Fibroblast of lung (primary cell): ENCODE data around the gene PPARG. TPM values are rescaled to one million over a fixed set of nuclear protein-coding genes. Genes with fewer than 3 reads are reported as not detected.

ENCODE experiments used
- DNase-seq, 2 donors: peaks; one replicate each; pipeline versions ENCODE4 v3.0.0 to v3.0.0-alpha.2; 2010; ENCODE audit warnings: low read depth in 2 of 2
- H2AFZ ChIP-seq: 2 replicates; pipeline ENCODE4 v1.5.1; 2012; ENCODE audit warnings: low read length, control low read depth, inconsistent platforms
- H3K27ac ChIP-seq: 2 replicates; pipeline ENCODE4 v1.5.1; 2011; ENCODE audit warnings: low read length, control low read depth; ENCODE audit not compliant: insufficient read depth
- H3K27me3 ChIP-seq: 2 replicates; pipeline ENCODE4 v1.5.1; 2011; ENCODE audit warnings: mild to moderate bottlenecking, low read length; ENCODE audit not compliant: control insufficient read depth, insufficient read depth
- H3K36me3 ChIP-seq: 2 replicates; pipeline ENCODE4 v1.5.1; 2011; ENCODE audit warnings: low read length; ENCODE audit not compliant: control insufficient read depth, insufficient read depth
- H3K4me1 ChIP-seq: 2 replicates; pipeline ENCODE4 v1.5.1; 2011; ENCODE audit warnings: low read length; ENCODE audit not compliant: control insufficient read depth, insufficient read depth; ENCODE audit errors: extremely low read depth
- H3K4me2 ChIP-seq: 2 replicates; pipeline ENCODE4 v1.5.1; 2011; ENCODE audit warnings: low read length, control low read depth; ENCODE audit not compliant: insufficient read depth; ENCODE audit errors: extremely low read depth
- H3K4me3 ChIP-seq, 4 experiments: fragments of 200-600 bp in 1 of 4; sonication (generic) in 1 of 4; replicated peaks in 1 of 4; 2 replicates each; pipeline ENCODE4 v1.5.1; 2011 to 2016; ENCODE audit warnings: low read length in 4 of 4, low read depth in 3 of 4, mild to moderate bottlenecking in 3 of 4, control low read depth in 2 of 4, inconsistent platforms in 1 of 4, mixed read lengths in 1 of 4; ENCODE audit not compliant: insufficient read depth in 1 of 4; ENCODE audit errors: control extremely low read depth in 1 of 4
- H3K79me2 ChIP-seq: 2 replicates; pipeline ENCODE4 v1.5.1; 2012; ENCODE audit warnings: mild to moderate bottlenecking, low read length, inconsistent platforms; ENCODE audit not compliant: control insufficient read depth, insufficient read depth
- H3K9ac ChIP-seq: 2 replicates; pipeline ENCODE4 v1.5.1; 2011; ENCODE audit warnings: mild to moderate bottlenecking, low read length, control low read depth; ENCODE audit not compliant: insufficient read depth
- H3K9me3 ChIP-seq: 2 replicates; pipeline ENCODE4 v1.5.1; 2012; ENCODE audit warnings: low read depth, low read length; ENCODE audit not compliant: control insufficient read depth, insufficient read depth
- H4K20me1 ChIP-seq: 2 replicates; pipeline ENCODE4 v1.5.1; 2011; ENCODE audit warnings: low read length; ENCODE audit not compliant: control insufficient read depth, insufficient read depth; ENCODE audit errors: extremely low read depth
- CTCF ChIP-seq, 2 donors: IDR thresholded peaks in 1 of 2; conservative IDR thresholded peaks in 1 of 2; 1 replicate in 1 of 2; 2 replicates in 1 of 2; pipeline ENCODE4 v1.5.1; 2011 to 2012; ENCODE audit warnings: low read length in 2 of 2, control low read depth in 1 of 2, inconsistent platforms in 1 of 2, low read depth in 1 of 2, mild to moderate bottlenecking in 1 of 2
- EZH2 ChIP-seq: IDR thresholded peaks from 2 replicates; pipeline ENCODE4 v1.5.1; 2012; ENCODE audit warnings: low read length, control low read depth, mild to moderate bottlenecking; ENCODE audit errors: missing control alignments
- polyA plus RNA-seq, 2 donors: library from polyadenylated mRNA; depleted of rRNA in 1 of 2; stranded (reverse) in 1 of 2; unstranded in 1 of 2; fragments of >200 nt; gene quantifications; 2 replicates each; pipeline ENCODE4 v1.2.1, GENCODE V29; 2011 to 2012; ENCODE audit warnings: missing spikeins in 1 of 2
- total RNA-seq: library from RNA; depleted of rRNA; stranded (reverse); fragments of >200 nt; gene quantifications from 2 replicates; pipeline ENCODE4 v1.2.1, GENCODE V29; 2014

Gene PPARG
- total and polyA plus RNA-seq, 2 donors (not counting 1 experiment from before 2014, with no cell fraction given) = 32.8 to 42.8 TPM

GRCh38 chr3:12317914-12318313 lies 29.0 kb downstream of the PPARG start:
- Histone ChIP-seq H2AFZ (no peak overlapping the region), H3K4me1 (no peaks in the 10 kb centered on the region), H3K9ac (no peak overlapping the region), H3K9me3 (no peaks in the 10 kb centered on the region), H3K27ac (no peak overlapping the region), H3K4me3 (no peak overlapping the region), H3K4me2 (no peak overlapping the region), H3K79me2 (no peaks in the 10 kb centered on the region), H4K20me1 (no peaks in the 10 kb centered on the region), H3K36me3 (no peaks in the 10 kb centered on the region), H3K27me3 (no peaks in the 10 kb centered on the region)
- DNase-seq = no peak
- no peak for TF ChIP-seq EZH2
- no peak for TF ChIP-seq CTCF (conservative IDR thresholded peaks at IDR 0.05 in 1 of 2, IDR thresholded peaks at IDR 0.05 in 1 of 2; ENCODE audit: low read depth in 1 of 2, low read length in 2 of 2)

- Histone ChIP-seq H3K9ac (no peak overlapping the region), H2AFZ (no peak overlapping the region), H4K20me1 (no peaks in the 10 kb centered on the region), H3K27me3 (no peaks in the 10 kb centered on the region), H3K4me2 (no peak overlapping the region), H3K9me3 (no peaks in the 10 kb centered on the region), H3K27ac (no peak overlapping the region), H3K4me3 (no peak overlapping the region), H3K36me3 (no peaks in the 10 kb centered on the region), H3K4me1 (no peaks in the 10 kb centered on the region), H3K79me2 (no peaks in the 10 kb centered on the region)
- DNase-seq = peak; percentile 21 to 89
- no peak for TF ChIP-seq CTCF (conservative IDR thresholded peaks at IDR 0.05 in 1 of 2, IDR thresholded peaks at IDR 0.05 in 1 of 2; ENCODE audit: low read depth in 1 of 2, low read length in 2 of 2)
- TF ChIP-seq EZH2 = no peak
Measured at GRCh38 chr3:12318758-12319621, 30.1 kb downstream of the PPARG start.

- no peak for DNase-seq
- Histone ChIP-seq H3K36me3 (no peaks in the 10 kb centered on the region), H2AFZ (no peak overlapping the region), H3K27me3 (no peaks in the 10 kb centered on the region), H3K9ac (no peak overlapping the region), H3K27ac (no peak overlapping the region), H3K4me1 (no peaks in the 10 kb centered on the region), H3K79me2 (no peaks in the 10 kb centered on the region), H3K4me2 (no peak overlapping the region), H4K20me1 (no peaks in the 10 kb centered on the region), H3K9me3 (no peaks in the 10 kb centered on the region), H3K4me3 (no peak overlapping the region)
- no peak for TF ChIP-seq CTCF (conservative IDR thresholded peaks at IDR 0.05 in 1 of 2, IDR thresholded peaks at IDR 0.05 in 1 of 2; ENCODE audit: low read depth in 1 of 2, low read length in 2 of 2)
Measured at GRCh38 chr3:12321015-12321414, 32.1 kb downstream of the PPARG start.
